Stimulated activated naive CD4-positive, alpha-beta T cell (primary cell): ENCODE measurements around the gene RDX.

ENCODE experiments used
- DNase-seq, 6 experiments: peaks; one replicate each; lab custom pipeline; 2025; lab: John Stamatoyannopoulos, UW

The RDX gene

DNA sequence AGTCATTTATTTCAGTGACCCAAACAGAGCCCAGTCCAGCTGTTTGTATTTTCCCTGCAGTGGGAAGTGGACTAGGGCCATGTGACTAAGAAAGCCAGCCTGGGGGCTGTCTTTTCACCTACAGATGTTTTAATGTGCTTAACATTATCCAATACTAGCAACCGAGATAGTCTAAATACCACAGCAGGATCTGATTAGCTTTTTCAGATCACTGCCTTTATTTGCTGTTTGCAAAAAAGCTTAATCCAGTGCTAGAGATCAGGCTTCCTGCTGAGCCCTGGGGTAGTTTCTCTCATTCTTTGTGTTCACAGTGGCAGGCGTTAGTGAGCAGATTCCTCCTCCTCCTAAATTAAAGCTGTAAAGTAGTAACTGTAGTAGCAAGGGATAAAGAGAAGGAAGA lies 168.3 kb downstream of the RDX start:
- no peak for DNase-seq

- no peak for DNase-seq
Observed at GRCh38 chr11:110126936-110127335, 169.5 kb downstream of the RDX start.

DNA sequence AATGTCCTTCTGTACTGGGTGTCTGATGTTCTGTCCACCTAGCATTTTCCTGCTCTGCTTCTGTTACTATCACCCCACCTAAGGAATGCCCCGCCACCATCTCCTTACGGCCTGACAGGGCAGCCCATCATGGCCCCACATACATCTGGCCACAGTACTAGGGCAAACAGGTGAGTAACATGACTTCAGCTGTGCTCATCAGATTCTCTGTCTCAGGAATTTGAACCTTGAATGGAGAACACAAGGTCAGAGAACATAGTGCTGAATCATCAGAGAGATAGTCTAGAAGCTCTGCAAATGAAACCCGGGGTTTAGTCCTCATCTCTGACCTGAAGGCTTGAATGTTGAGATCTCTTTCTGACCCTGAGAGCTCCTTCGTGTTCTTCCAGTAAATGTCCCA lies 170.8 kb downstream of the RDX start:
- no peak for DNase-seq
